NCI-H2196 treated with DMSO at 0.1 percent for 48 hours (cell line): Measurements from ENCODE around the gene LMO2.
"Not testable (repeated sequence)": the region's sequence is repeated elsewhere in the genome, so short reads cannot be mapped to it uniquely, and the experiment has no call there.

Source experiments
- DNase-seq: peaks from one replicate; lab custom pipeline; 2025; ENCODE audit not compliant: unreplicated experiment; lab: John Stamatoyannopoulos, UW

LMO2 gene

DNA sequence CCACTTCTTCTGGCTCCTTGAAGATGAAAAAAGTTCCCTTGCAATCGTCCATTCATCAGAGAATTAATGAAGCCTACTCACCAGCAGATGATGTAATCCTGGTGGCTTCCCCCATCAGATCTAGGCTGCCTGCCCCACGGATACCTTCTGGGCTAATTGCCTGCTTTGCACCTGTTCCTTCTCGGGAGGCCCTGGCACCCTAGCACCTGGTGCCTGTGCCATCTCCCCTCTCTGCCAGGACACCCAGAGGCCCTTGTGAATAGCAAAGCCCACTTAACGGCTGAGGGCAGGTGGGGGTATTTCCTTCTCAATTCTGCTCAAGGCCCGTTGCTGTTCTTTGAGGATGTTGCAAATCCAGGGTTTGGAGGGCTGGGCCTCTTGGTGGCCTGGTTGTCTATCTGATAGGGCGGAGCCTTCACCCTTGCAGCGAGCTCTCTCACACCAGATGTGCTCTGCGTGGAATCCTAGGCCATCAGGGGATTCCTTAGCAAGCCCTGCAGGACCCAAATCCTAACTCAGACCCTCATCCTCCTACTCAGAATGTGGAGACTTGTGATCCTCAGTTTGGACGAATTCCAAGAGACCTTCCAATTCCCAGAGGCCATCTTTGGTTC is at the start of gene LMO2:
Gene LMO2, minus strand, starts transcription at position 363 of the 614 bp plus-strand sequence. CDS start 22,360 bp downstream, outside the sequence.
- peak; percentile 68 for DNase-seq

DNA sequence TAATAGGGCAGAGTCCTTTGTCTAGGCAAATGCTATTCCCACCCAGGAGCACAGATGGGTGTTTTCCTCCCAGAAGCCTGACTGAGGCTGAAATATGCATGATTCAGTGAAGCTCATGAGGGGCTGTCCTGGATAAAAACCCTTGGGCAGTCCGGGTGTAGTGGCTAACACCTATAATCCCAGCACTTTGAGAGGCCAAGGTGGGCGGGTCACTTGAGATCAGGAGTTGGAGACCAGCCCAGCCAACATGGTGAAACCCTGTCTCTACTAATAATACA is 48.6 kb upstream of the LMO2 start:
- DNase-seq: no peak

DNA sequence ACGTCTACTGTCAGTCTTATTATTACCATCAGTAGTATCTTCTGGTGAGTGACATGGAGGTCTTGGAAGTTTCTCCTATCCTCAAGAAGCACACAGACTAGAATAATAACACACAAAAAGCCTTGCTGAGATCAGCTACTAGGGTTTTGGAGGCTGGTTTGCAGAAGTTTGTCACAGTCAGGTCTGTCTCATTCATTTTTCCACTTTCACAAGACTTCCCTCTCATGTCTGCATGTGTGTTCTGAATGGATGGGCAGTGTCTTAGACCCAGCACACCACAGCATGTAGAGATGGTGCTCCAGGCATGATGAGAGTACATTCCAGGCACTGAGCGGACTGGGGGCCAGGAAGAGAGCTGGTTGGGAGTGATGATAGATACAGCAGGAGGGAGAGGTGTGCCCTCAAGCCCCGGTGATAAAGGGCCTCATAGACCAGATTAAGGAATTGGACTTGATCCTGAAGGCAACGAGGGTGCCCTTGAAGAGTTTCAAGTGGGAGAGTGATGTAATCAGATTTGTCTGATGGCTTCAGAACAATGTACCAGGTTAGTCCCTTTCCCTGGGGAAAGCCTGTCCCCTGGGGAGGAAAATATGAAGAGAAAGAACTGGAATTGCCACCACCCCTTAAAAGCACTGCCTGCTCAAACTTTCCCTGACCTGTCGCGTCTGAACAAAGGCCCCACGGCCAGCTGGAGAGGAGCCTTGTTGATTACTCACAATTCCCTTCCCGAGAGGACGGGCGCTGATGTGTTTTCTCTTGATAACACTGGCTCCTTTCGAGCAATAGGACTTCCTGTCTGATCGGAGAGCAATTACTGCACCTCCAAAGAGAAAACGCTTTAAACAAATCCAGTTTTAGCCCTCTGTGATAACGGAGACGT is 45.1 kb upstream of the LMO2 start:
- no peak for DNase-seq

DNA sequence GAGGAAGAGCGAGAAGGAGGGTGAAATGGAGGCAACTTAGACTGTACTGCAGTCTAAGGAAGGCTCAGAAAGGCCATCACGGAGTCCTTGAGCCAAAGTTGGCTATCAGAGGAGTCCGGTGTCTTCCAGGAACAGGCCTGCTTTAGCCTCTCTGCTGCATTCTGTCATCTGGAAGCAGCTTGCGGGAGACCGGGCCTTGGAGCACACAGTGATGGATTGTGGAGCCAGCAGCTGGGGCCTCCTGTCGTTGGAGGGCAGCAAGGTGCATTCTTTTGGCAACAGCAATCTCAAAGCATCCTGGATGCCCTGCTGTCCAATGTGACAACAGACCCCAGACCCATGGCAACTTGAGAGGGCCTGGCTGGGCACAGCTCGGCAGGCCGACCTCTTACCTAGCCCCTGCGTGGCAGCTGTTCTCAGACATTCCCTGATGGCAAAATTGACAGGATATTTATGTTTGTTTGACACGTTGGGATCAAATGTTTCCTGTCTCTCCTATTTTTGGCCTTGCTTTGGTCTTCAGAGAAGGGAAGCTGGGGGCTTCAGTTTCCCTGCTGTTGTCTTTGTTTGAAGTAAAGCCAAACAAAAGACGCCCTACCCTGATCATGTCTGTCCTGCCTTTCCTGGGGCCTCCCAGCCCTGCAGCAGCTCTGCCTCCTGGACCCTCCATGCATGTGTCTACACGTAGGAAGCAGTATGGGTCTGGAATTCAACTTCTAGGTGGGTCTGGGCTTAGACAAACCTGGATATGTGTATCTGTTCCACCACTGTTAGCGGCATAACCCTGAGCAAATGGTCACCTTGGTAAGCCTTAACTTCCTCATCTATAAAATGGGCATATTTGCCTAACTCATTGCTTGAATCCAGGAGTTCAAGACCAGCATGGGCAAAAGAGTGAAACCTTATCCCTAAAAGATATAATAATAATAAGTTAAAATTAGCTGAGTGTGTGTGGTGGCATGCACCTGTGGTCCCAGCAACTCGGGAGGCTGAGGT is 43.9 kb upstream of the LMO2 start:
- no peak for DNase-seq

DNA sequence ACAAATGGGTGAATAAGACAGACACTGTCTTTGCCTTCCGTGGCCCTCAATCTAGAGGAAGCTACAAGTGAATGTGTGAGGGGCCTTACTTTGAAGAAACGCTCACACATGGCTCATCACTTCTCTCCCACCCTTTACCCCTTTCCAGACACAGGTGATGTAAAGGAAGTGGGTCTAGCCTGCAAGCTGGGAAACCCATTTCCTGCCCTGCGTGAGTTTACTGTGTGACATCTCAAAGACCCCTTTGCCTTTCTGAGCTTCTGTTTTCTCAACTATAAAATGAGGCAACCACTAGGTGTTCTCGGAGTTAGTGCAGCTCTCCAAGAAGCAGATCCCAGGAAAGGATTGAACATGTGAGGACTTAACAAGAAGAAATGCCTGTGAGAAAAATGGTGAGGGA is 43.1 kb upstream of the LMO2 start:
- no peak for DNase-seq

DNA sequence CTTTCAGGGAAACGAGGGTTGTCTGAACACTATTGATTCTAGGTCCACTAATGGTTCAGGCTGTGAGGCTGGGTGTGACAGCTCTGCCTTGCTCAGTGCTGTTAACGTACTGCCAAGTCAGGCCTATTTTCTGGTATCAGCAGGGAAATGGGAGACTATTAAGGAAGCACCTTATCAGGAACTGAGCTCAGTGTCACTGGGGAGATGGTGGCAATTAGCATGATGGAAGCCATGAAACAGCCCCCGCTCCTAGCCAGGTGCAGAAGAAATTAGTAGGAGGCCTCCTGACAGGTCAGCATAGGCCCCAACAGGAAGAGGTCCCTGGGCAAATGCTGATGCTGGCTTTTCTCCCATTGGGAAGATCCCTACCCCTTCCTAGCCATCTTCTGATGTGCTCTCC is 42.6 kb upstream of the LMO2 start:
- DNase-seq: no peak

DNA sequence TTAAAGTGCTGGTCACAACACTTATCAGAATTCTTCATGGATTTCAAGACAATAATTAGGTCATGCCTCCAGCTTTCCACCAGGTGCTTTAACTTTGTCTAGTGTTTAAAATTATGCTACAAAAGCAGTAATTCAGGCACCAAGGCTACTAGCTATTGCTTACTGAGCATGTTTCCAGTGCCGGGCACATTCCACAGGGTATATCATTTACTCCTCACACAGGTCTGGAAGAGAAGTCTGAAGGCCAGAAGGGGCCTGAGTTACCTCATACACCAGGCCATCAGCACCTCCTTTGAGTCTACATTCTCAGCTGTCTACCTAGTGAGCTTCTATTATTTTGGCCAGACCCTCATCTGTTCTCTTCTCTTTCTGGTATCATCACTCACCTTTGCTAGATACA is 41.7 kb upstream of the LMO2 start:
- no peak for DNase-seq

DNA sequence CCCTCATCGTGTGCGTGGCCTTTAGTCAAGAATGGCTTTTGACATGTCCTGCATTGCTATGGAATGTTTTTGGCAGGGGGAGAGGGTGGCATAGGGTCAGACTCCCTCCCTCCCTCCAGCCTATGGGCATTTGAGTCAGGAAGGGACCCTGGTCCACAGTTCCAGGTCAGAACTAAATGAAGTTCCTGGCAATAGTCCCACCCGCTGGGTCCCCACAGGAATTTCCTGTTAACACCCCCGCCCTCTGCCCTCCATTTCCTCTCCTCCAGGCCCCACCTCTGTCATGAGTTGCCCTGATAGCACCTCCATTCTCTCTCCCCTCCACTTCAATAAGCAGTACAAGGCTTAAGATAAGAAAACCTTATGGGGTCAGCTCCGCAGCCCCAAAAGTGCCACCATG is 40.8 kb upstream of the LMO2 start:
- DNase-seq: no peak

DNA sequence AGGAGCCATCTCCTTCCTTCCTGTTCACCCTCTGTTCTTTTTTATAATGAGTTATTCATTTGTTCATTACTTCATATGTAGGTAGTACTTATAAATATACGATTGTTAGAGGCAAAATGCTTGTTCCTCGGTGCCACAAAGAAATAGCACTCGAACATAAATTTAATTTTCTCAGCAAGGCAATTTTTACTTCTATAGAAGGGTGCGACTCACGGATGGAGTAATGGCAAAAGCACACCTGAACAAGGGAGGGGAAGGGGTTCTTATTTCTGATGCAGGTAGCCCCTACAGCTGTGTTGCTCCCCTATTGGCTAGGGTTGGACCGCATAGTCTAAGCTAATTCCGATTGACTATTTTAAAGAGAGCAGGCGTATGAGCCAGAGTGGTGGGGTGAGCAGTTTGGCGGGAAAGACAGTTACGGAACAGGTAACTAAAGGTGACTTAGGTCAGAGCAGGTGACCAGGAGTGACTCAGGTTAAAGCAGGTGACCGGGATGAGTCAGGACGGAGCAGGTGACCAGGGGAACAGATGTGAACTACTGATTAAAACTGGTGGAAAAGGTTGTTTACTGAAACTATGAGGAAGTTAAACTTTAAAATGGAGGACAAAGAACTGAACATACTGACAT is 40.0 kb upstream of the LMO2 start:
- not testable (repeated sequence) for DNase-seq

DNA sequence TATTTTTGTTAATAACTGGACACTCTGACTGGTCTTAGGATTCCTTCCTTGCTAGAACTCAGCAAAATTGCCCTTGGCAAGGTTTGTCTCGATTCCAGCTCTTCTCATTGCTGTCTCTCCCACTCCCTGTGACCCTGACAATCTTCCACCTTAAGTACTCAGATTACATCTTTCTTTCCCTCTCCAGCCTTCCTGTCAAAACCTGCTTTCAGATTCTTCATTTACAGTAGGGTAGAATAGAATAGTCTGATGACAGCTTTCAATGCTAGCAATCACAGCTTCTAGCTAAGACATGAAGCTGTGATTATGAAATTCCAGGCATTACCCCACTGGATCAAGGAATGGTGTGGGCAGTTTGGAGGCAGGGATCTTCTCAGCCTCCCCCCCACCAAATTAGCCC is 39.2 kb upstream of the LMO2 start:
- DNase-seq: no peak

DNA sequence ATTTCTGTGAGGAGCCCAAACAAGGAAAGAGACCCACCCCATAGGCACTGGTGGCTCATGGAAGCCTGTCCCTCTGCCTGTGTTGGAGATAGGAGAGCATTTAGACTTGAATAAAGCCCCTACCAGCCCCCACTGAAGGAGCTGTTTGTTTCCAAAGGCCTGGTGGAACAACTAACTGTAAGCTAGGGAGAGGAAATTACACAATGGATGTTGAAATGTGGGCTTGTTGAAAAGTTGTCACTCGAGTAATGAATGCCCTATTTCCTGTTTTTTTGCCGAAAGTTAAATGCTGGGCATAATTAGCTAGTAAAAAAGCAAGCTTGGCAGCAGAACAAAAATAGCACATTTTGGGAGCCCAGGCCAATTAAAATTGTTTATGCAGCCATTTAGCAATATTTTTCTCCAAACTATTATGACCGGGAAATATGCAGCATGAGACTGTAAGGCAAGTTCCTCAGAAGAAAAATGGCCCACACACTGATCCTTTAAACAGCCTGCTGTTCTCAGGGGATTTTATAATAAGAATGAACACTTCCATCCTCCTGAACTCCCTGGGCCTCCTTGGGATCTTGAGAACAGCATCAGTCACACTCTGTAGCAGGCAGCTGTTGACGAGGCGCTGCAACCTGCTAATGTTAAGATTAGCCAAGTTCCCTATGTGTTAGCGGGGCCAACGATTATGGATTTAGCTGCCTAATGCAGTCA is 38.6 kb upstream of the LMO2 start:
- no peak for DNase-seq

DNA sequence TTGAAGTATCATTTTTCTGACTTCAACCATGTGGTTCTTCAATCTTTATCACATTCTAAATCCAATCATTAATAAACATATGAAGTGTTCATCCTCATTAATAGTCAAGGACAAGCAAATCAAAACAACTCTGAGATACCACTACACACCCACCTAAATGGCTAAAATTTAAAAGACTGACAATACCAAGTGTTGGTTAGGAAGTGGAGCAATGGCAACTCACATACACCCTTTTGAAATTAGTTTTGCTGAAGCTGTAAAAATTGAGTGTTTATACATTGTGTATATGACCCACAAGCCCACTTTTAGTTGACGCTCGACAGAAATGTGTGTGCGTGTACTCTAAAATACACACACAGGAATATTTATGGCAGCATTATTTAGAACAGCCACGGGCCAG is 36.7 kb upstream of the LMO2 start:
- DNase-seq: no peak

DNA sequence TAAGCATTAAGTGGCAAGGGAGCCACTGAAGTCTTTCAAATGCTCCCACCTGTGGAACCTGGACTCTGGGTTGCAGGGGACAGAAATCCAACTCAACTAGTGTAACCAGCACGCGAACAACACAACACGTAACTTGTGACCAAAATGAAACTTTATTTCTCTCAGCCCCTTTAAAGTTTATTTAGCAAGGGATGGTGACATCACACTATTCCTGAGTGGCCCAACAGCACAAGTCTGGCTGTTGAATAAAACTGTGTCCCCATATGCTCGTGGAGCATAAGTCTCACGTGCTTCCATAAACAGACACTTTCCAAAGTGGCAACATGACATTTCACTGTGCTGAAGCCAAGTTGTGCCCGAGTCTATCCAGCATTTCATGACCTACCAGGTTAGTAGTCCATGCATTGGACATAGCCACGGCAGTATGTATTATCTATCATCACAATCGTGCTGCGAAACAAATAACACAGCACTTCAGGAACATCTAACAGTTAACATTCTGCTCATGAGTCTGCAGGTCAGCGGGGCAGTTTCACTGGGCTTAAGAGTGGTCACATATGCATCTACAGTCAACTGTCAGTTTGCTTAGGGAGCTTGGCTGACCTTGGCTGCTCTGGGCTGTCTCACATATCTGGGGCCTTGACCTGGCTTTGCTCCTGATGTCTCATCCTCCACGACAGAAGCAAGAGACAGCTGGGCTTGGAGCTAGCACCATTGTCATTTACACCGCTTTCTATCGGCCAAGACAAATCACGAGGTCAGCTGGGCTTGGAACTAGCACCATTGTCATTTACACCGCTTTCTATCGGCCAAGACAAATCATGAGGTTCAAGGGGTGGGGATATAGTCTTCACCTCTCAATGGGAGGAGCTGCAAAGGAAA is 35.0 kb upstream of the LMO2 start:
- no peak for DNase-seq

DNA sequence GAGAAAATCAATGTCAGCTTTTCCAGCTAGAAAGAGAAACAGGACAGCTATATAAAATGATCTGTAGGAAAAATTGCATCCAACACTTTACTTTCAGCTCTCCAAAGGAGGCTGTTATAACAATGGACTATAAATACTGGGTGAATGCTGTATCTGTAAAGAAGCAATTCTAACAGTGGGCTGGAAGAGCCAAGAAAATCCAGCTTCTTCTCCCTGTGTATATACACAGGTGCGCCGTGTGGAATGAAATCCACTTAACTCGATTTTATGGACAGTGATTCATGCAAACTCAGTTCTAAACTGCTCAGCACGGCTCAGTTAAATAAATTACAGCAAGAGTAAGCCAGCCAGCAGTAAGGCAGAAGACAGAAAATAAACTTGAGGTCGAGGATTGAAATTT is 32.5 kb upstream of the LMO2 start:
- DNase-seq: no peak

DNA sequence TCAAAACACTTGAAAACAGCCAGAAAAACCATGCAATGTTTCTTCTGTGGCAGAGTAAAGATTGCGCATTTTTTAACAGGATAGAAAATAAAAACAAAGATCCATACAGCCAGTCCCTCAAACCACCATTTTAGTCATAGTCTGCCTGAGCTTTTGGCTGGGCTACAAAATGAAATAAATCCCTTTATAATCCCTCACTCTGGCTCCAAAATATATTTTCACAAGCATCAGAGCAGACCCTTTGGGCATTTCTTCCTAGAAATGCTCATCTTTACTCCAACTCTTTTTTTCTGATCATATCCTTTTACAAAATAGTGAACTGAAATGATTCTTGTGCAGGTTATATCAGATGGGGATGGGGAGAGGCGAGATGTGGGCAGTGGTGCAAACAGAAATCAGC is 31.8 kb upstream of the LMO2 start:
- no peak for DNase-seq

DNA sequence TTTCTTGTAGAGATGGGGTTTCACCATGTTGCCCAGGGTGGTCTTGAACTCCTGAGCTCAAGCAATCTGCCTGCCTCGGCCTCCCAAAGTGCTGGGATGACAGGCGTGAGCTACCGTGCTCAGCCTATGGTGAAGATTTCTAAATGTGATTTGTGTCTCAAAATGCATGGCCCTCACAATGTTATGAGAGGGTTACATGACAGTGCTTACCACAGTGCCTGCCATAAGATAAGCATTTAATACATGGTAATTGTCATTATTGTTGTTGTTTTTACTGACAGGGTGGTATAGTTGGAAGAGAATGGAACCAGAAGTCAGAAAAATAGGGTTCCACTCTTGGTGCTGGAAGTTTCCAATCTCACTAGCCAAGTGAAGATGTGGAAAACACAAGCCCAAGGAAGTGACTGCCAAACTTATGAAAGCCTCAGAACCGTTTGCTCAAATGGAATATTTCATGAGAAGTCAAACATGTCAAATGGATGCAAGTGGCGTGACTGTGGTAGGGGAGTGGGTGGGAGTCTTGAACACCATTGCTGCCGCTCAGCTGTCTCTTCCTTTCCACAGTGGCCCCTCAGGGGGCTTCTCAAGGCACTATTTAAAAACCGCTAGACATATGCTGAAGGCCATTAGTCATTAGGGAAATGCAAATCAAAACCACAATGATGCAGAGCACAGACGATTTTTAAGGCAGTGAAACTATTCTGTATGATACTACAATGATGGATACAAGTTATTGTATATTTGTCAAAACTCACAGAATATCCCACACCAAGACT is 29.1 kb upstream of the LMO2 start:
- no peak for DNase-seq

DNA sequence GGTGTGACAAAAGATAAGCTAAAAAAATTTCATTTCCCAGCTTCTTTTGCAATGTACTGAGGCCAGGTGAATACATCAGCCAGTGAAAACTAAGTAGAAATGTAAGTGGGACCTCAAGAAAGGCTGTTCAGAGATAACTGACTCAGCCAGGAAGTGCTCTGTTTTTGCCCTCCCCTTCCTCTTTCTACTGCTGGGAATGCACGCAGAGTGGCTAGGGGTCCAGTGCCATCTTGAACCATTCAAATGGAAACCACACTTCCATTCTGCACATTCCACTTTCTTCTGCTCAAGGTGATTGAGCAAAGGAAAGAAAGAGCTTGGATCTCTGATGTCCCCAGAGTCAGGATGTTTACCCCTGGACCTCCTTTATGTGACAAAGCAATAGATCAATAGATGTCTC is 27.8 kb upstream of the LMO2 start:
- no peak for DNase-seq

DNA sequence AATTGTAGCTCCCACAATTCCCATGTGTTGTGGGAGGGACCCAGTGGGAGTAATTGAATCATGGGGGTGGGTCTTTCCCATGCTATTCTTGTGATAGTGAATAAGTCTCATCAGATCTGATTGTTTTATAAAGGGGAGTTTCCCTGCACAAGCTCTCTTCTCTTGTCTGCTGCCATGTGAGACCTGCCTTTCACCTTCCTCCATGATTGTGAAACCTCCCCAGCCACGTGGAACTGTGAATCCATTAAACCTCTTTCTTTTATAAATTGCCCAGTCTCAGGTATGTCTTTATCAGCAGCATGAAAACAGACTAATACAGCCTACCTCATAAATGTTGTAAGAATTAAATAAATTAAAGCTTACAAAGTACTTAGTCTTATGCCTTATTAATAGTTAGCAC is 25.5 kb upstream of the LMO2 start:
- DNase-seq: not testable (repeated sequence)

DNA sequence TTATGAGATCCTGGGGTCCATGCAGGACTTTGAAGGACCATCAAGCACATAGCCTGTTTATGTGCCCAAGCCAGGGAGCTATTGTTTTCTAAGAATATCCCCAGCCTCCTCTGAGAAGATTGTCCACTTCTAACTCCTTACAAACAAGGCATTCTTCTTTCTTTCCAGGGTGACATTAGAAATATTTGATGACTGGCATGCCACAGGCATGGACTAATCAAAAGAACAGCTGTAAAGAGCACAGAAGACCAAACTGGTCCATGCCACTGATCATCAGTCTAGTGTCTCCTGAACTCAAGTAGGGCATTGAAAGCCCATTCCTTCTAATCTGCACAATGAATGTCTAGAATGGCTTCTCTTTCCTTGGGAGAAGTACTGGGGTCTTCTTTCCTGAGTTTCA is 24.9 kb upstream of the LMO2 start:
- no peak for DNase-seq
